IMR-90 (cell line): Measurements from ENCODE around the gene APIP. TPM values are rescaled to one million over a fixed set of nuclear protein-coding genes. Genes with fewer than 3 reads are reported as not detected.

Source experiments
- ATAC-seq: fragments of 200-7000 bp; cut with Tn5 transposase; 2 replicates; pipeline ENCODE4 v1.9.1; 2020; ENCODE audit warnings: low read depth, mild to moderate bottlenecking, moderate library complexity
- BruUV-seq: library from RNA; stranded (reverse); fragments of 400-500 nt; replicated peaks from 2 replicates; lab custom pipeline; 2021; lab: Mats Ljungman, UMichigan
- CTCF ChIA-PET: fragments of 300-600 bp; formaldehyde crosslinking; extraction: SDS; loops from one replicate; lab custom pipeline; 2021; ENCODE audit warnings: antibody characterized with exemption; lab: Yijun Ruan, JAX
- POLR2A ChIA-PET: fragments of 300-600 bp; sonication (Branson Sonifier 250); formaldehyde crosslinking; loops from one replicate; lab custom pipeline; 2022; ENCODE audit warnings: antibody characterized with exemption; ENCODE audit not compliant: unreplicated experiment; lab: Charles Lee
- DNase-seq: peaks from one replicate; pipeline ENCODE4 v3.0.0; 2013
- H2AFZ ChIP-seq: replicated peaks from 2 replicates; pipeline ENCODE3; 2013; ENCODE audit warnings: low read length, mild to moderate bottlenecking; ENCODE audit not compliant: poor library complexity
- H2AK5ac ChIP-seq: 2 replicates; pipeline ENCODE4 v1.6.1; 2013; ENCODE audit warnings: low read depth, low read length, inconsistent platforms
- H2AK9ac ChIP-seq: replicated peaks from 2 replicates; pipeline ENCODE3; 2013; ENCODE audit warnings: mild to moderate bottlenecking, low read depth, low read length, moderate library complexity; ENCODE audit not compliant: poor library complexity
- H2BK120ac ChIP-seq: 2 replicates; pipeline ENCODE4 v1.6.1; 2013; ENCODE audit warnings: low read depth, low read length, inconsistent platforms
- H2BK15ac ChIP-seq: 3 replicates; pipeline ENCODE4 v1.6.1; 2013; ENCODE audit warnings: low read depth, low read length, inconsistent platforms
- H2BK20ac ChIP-seq: 2 replicates; pipeline ENCODE4 v1.6.1; 2013; ENCODE audit warnings: low read depth, mild to moderate bottlenecking, inconsistent platforms, low read length, moderate library complexity
- H2BK5ac ChIP-seq: 2 replicates; pipeline ENCODE4 v1.6.1; 2013; ENCODE audit warnings: mild to moderate bottlenecking, low read depth, low read length, inconsistent platforms; ENCODE audit not compliant: poor library complexity, severe bottlenecking
- H3K14ac ChIP-seq: replicated peaks from 2 replicates; pipeline ENCODE4 v1.6.1; 2013; ENCODE audit warnings: low read depth, low read length, inconsistent platforms
- H3K18ac ChIP-seq: 2 replicates; pipeline ENCODE4 v1.6.1; 2013; ENCODE audit warnings: low read depth, low read length, control low read depth
- H3K23ac ChIP-seq: 2 replicates; pipeline ENCODE4 v1.6.1; 2013; ENCODE audit warnings: low read depth, low read length, inconsistent platforms
- H3K27ac ChIP-seq: 2 replicates; pipeline ENCODE4 v1.5.1; 2013; ENCODE audit warnings: mild to moderate bottlenecking, control low read depth, low read length; ENCODE audit not compliant: insufficient read depth
- H3K27me3 ChIP-seq: 2 replicates; pipeline ENCODE4 v1.6.1; 2013; ENCODE audit warnings: low read length; ENCODE audit not compliant: control insufficient read depth, insufficient read depth
- H3K36me3 ChIP-seq: 2 replicates; pipeline ENCODE4 v1.6.1; 2013; ENCODE audit warnings: low read length, mixed read lengths; ENCODE audit not compliant: control insufficient read depth, insufficient read depth
- H3K4ac ChIP-seq: 2 replicates; pipeline ENCODE4 v1.6.1; 2013; ENCODE audit warnings: low read depth, low read length, inconsistent platforms
- H3K4me1 ChIP-seq: 2 replicates; pipeline ENCODE4 v1.6.1; 2013; ENCODE audit warnings: low read length, mixed read lengths; ENCODE audit not compliant: control insufficient read depth, insufficient read depth
- H3K4me2 ChIP-seq: 2 replicates; pipeline ENCODE4 v1.6.1; 2013; ENCODE audit warnings: low read depth, mild to moderate bottlenecking, control low read depth, low read length, moderate library complexity
- H3K4me3 ChIP-seq: 2 replicates; pipeline ENCODE4 v1.5.1; 2013; ENCODE audit warnings: low read depth, mild to moderate bottlenecking, control low read depth, low read length, moderate library complexity; ENCODE audit not compliant: insufficient read depth
- H3K56ac ChIP-seq: 2 replicates; pipeline ENCODE4 v1.6.1; 2013; ENCODE audit warnings: low read length, inconsistent platforms; ENCODE audit not compliant: insufficient read depth; ENCODE audit errors: extremely low read depth
- H3K79me1 ChIP-seq, 2 experiments: 2 replicates each; pipeline ENCODE4 v1.6.1; 2013; ENCODE audit warnings: low read length in 2 of 2, inconsistent platforms in 1 of 2, low read depth in 1 of 2
- H3K9ac ChIP-seq: 2 replicates; pipeline ENCODE4 v1.6.1; 2013; ENCODE audit warnings: low read depth, low read length, control low read depth
- H3K9me1 ChIP-seq: 2 replicates; pipeline ENCODE4 v1.6.1; 2013; ENCODE audit warnings: low read length, inconsistent platforms; ENCODE audit not compliant: insufficient read depth
- H3K9me3 ChIP-seq: 2 replicates; pipeline ENCODE4 v1.6.1; 2013; ENCODE audit warnings: low read length; ENCODE audit not compliant: control insufficient read depth, insufficient read depth
- H4K20me1 ChIP-seq: 2 replicates; pipeline ENCODE4 v1.6.1; 2013; ENCODE audit warnings: low read length, inconsistent platforms; ENCODE audit not compliant: insufficient read depth
- H4K5ac ChIP-seq: 2 replicates; pipeline ENCODE4 v1.6.1; 2013; ENCODE audit warnings: mild to moderate bottlenecking, low read depth, low read length, control low read depth
- H4K8ac ChIP-seq, 2 experiments: 2 replicates each; pipeline ENCODE4 v1.6.1; 2013; ENCODE audit warnings: low read depth in 2 of 2, low read length in 2 of 2, control low read depth in 1 of 2, inconsistent platforms in 1 of 2
- H4K91ac ChIP-seq: 2 replicates; pipeline ENCODE4 v1.6.1; 2013; ENCODE audit warnings: low read depth, low read length, inconsistent platforms; ENCODE audit not compliant: insufficient read depth
- BHLHE40 ChIP-seq: fragments of 150-350 bp; IDR thresholded peaks from 2 replicates; pipeline ENCODE4 v1.6.1; 2016; ENCODE audit warnings: mild to moderate bottlenecking, low read depth, low read length
- CHD1 ChIP-seq: IDR thresholded peaks from 2 replicates; pipeline ENCODE4 v1.6.1; 2012; ENCODE audit warnings: low read depth, low read length, improper control_type of control experiment
- ELK1 ChIP-seq: fragments of 150-350 bp; IDR thresholded peaks from 2 replicates; pipeline ENCODE4 v1.6.1; 2016; ENCODE audit warnings: low read depth, mild to moderate bottlenecking, low read length, moderate library complexity, borderline replicate concordance
- POLR2A ChIP-seq: IDR thresholded peaks from 2 replicates; pipeline ENCODE4 v1.6.1; 2012; ENCODE audit warnings: mild to moderate bottlenecking, low read depth, low read length
- RAD21 ChIP-seq: IDR thresholded peaks from 2 replicates; pipeline ENCODE4 v1.6.1; 2012; ENCODE audit warnings: low read length, improper control_type of control experiment
- WGBS, 2 experiments: methylation state at CpG; one replicate each; pipeline versions ENCODE4 v1.1.5 to v1.1.7; 2013; ENCODE audit warnings: missing lambda C conversion rate in 2 of 2; ENCODE audit not compliant: insufficient read length in 1 of 2; ENCODE audit errors: extremely low coverage in 2 of 2; 5-methylcytosine and 5-hydroxymethylcytosine counted together
- dilution Hi-C: fragments of 300-500 bp; cut with HindIII; formaldehyde crosslinking; loops from one replicate; pipeline ENCODE4 v1.14.3; 2018; ENCODE audit warnings: low sequenced_read_pairs; ENCODE audit not compliant: unreplicated experiment
- in situ Hi-C: fragments of 300-500 bp; cut with MboI; formaldehyde crosslinking; loops from 3 replicates; pipeline ENCODE4 v1.14.3; 2019; ENCODE audit warnings: low sequenced_read_pairs, inconsistent platforms, mixed read lengths
- intact Hi-C: fragments of 100-400 bp; cut with micrococcal nuclease; formaldehyde crosslinking; loops from 2 replicates; pipeline ENCODE4 v1.10.0; 2022
- polyA plus RNA-seq, 3 experiments: library from polyadenylated mRNA; depleted of rRNA; stranded (reverse); fragments of >200 nt; gene quantifications; 2 replicates each; pipeline ENCODE4 v1.2.3, GENCODE V29; 2012; ENCODE audit warnings: low replicate concordance in 1 of 3
- total RNA-seq: library from RNA; depleted of rRNA; stranded (reverse); fragments of >200 nt; gene quantifications from 2 replicates; pipeline ENCODE4 v1.2.3, GENCODE V29; 2012

APIP gene
- total and polyA plus RNA-seq, 2 of the 4 experiments (the other 2 are of a cell fraction), result 9.9 to 16.6 TPM

GRCh38 chr11:34863048-34863447 is 53.1 kb downstream of the APIP start:
- Histone ChIP-seq H3K23ac (no peak overlapping the region), H3K56ac (no peak overlapping the region), H3K4me2 (no peak overlapping the region), H3K4me3 (no peak overlapping the region), H2BK15ac (no peak overlapping the region), H3K14ac (no peak overlapping the region), H3K36me3 (no peaks in the 10 kb centered on the region), H3K79me1 (no peaks in the 10 kb centered on the region), H3K9ac (no peak overlapping the region), H2BK20ac (no peak overlapping the region), H4K91ac (no peak overlapping the region), H3K4ac (no peak overlapping the region), H2BK120ac (no peak overlapping the region), H2BK5ac (no peak overlapping the region), H2AFZ (no peak overlapping the region), H3K27ac (no peak overlapping the region), H2AK9ac (no peak overlapping the region), H3K9me1 (no peaks in the 10 kb centered on the region), H3K18ac (no peak overlapping the region), H4K8ac (no peak overlapping the region), H3K9me3 (no peaks in the 10 kb centered on the region), H3K4me1 (no peaks in the 10 kb centered on the region), H3K27me3 (peaks cover 12% of the 10 kb centered on the region), H4K5ac (no peak overlapping the region), H4K20me1 (no peaks in the 10 kb centered on the region), H2AK5ac (no peak overlapping the region)
- in situ Hi-C loops (no loop called here), intact Hi-C loops (no loop called here), dilution Hi-C loops (no loop called here)
- TF ChIP-seq RAD21 (no peak), POLR2A (no peak), CHD1 (no peak), BHLHE40 (no peak), ELK1 (no peak)
- ChIA-PET POLR2A (no interaction called here), CTCF (no interaction called here)
- BruUV-seq, result no TSS peak
- WGBS, 2 experiments, result no CpG with 5 or more reads among the region's 2 CpGs
- ATAC-seq, result no peak
- DNase-seq, result no peak
